ENCODE results near the gene OR6C6.

GRCh38 chr12:55258303-55258702 lies 38.1 kb downstream of the OR6C6 start:
- TF ChIP-seq EZH2 (IDR thresholded peaks at IDR 0.05; ENCODE audit: borderline replicate concordance, insufficient read depth, low read depth, low read length, poor library complexity, severe bottlenecking) (no peak), CTCF (IDR thresholded peaks at IDR 0.05) (no peak)

Measured in B cell (primary cell).